Hepatocyte (in vitro differentiated cells): ENCODE data around the gene COL6A3.

Experiments
- CTCF ChIP-seq: fragments of 200-600 bp; sonication (generic); IDR thresholded peaks from 2 replicates; pipeline ENCODE4 v1.5.1; 2016; ENCODE audit warnings: antibody characterized with exemption, mild to moderate bottlenecking; ENCODE audit not compliant: poor library complexity
- EZH2 ChIP-seq: fragments of 200-600 bp; sonication (generic); IDR thresholded peaks from 2 replicates; pipeline ENCODE4 v1.6.1; 2016; ENCODE audit warnings: antibody characterized with exemption, mild to moderate bottlenecking, borderline replicate concordance
- EZH2phosphoT487 ChIP-seq: fragments of 200-600 bp; sonication (generic); IDR thresholded peaks from one replicate; pipeline ENCODE4 v1.6.1; 2018; ENCODE audit warnings: antibody characterized with exemption, mild to moderate bottlenecking, low read depth, moderate library complexity; ENCODE audit not compliant: unreplicated experiment, severe bottlenecking

- no peak for TF ChIP-seq CTCF
- no peak for TF ChIP-seq EZH2
- TF ChIP-seq EZH2phosphoT487, result no peak
Measured at GRCh38 chr2:237453671-237454070, 39.7 kb upstream of the COL6A3 start.
